ENCODE data around the gene ANAPC15. TPM values are rescaled to one million over a fixed set of nuclear protein-coding genes. Genes with fewer than 3 reads are reported as not detected.

ANAPC15 gene
- total RNA-seq, 1 experiment from 2014 or later, result 63.6 TPM

GRCh38 chr11:72067676-72068075 is 44.8 kb downstream of the ANAPC15 start:
- peak overlapping the region; percentile 96 for H3K27ac Mint-ChIP-seq (ENCODE audit: low read depth, unreplicated experiment)
- ChIA-PET POLR2A (interaction anchor here (0.7 to 15.4 kb wide), 5 partner anchors 8 to 1673 kb away, joined by 3 to 282 read pairs (median 3); partner anchors contain the start of gene NUMA1), CTCF (interaction anchor here (0.8 to 1.4 kb wide), 4 partner anchors 11 to 54 kb away, joined by 3 read pairs; partner anchors contain the start of gene ANAPC15)
- BruUV-seq (replicated peaks), result no TSS peak
- intact Hi-C loops (cut with micrococcal nuclease), result no loop called here
- peaks cover 58% of the 10 kb centered on the region for H3K4me1 Mint-ChIP-seq (ENCODE audit: insufficient read depth, unreplicated experiment)
- peak overlapping the region; percentile 38 for H3K4me3 Mint-ChIP-seq (ENCODE audit: unreplicated experiment)
- peaks cover 25% of the 10 kb centered on the region for H3K36me3 Mint-ChIP-seq (ENCODE audit: insufficient read depth, unreplicated experiment)
- no peak for TF ChIP-seq CTCF (IDR thresholded peaks at IDR 0.05; ENCODE audit: unreplicated experiment)
- no peaks in the 10 kb centered on the region for H3K27me3 Mint-ChIP-seq (ENCODE audit: insufficient read depth, unreplicated experiment)
- no peaks in the 10 kb centered on the region for H3K9me3 Mint-ChIP-seq (ENCODE audit: unreplicated experiment)
- no peak for DNase-seq (ENCODE audit: unreplicated experiment)

- Mint-ChIP-seq H3K36me3 (ENCODE audit: insufficient read depth, unreplicated experiment) (peaks cover 28% of the 10 kb centered on the region), H3K4me1 (ENCODE audit: insufficient read depth, unreplicated experiment) (peaks cover 54% of the 10 kb centered on the region), H3K4me3 (ENCODE audit: unreplicated experiment) (no peak overlapping the region), H3K9me3 (ENCODE audit: unreplicated experiment) (no peaks in the 10 kb centered on the region), H3K27me3 (ENCODE audit: insufficient read depth, unreplicated experiment) (no peaks in the 10 kb centered on the region), H3K27ac (ENCODE audit: low read depth, unreplicated experiment) (peak overlapping the region; percentile 96)
- TF ChIP-seq CTCF (IDR thresholded peaks at IDR 0.05; ENCODE audit: unreplicated experiment), result no peak
- no TSS peak for BruUV-seq (replicated peaks)
- DNase-seq (ENCODE audit: unreplicated experiment), result no peak
- POLR2A ChIA-PET, result interaction anchor here (0.7 to 15.4 kb wide), 6 partner anchors 7 to 1674 kb away, joined by 3 to 282 read pairs (median 3); partner anchors contain the start of gene NUMA1
- CTCF ChIA-PET, result interaction anchor here (0.9 to 1.5 kb wide), 5 partner anchors 11 to 364 kb away, joined by 3 to 5 read pairs (median 3); partner anchors contain the start of gene ANAPC15
- intact Hi-C loops (cut with micrococcal nuclease), result no loop called here
These were observed 45.2 kb downstream of the ANAPC15 start for GRCh38 chr11:72067266-72067665.

- H3K4me1 Mint-ChIP-seq (ENCODE audit: insufficient read depth, unreplicated experiment), result peaks cover 50% of the 10 kb centered on the region
- H3K9me3 Mint-ChIP-seq (ENCODE audit: unreplicated experiment), result no peaks in the 10 kb centered on the region
- H3K4me3 Mint-ChIP-seq (ENCODE audit: unreplicated experiment), result no peak overlapping the region
- intact Hi-C loops (cut with micrococcal nuclease), result no loop called here
- DNase-seq (ENCODE audit: unreplicated experiment), result no peak
- H3K36me3 Mint-ChIP-seq (ENCODE audit: insufficient read depth, unreplicated experiment), result peaks cover 28% of the 10 kb centered on the region
- POLR2A ChIA-PET, result interaction anchor here (0.7 to 15.4 kb wide), 5 partner anchors 7 to 1674 kb away, joined by 3 to 282 read pairs (median 3); partner anchors contain the start of gene NUMA1
- H3K27me3 Mint-ChIP-seq (ENCODE audit: insufficient read depth, unreplicated experiment), result no peaks in the 10 kb centered on the region
- CTCF ChIA-PET, result interaction anchor here (0.5 to 1.5 kb wide), 6 partner anchors 11 to 365 kb away, joined by 3 to 5 read pairs (median 3); no protein-coding TSS in a partner anchor
- peak overlapping the region; percentile 96 for H3K27ac Mint-ChIP-seq (ENCODE audit: low read depth, unreplicated experiment)
- no TSS peak for BruUV-seq (replicated peaks)
- no peak for TF ChIP-seq CTCF (IDR thresholded peaks at IDR 0.05; ENCODE audit: unreplicated experiment)
These were observed 45.6 kb downstream of the ANAPC15 start for GRCh38 chr11:72066855-72067254.

- no peaks in the 10 kb centered on the region for H3K27me3 Mint-ChIP-seq (ENCODE audit: insufficient read depth, unreplicated experiment)
- intact Hi-C loops (cut with micrococcal nuclease), result no loop called here
- BruUV-seq (replicated peaks), result no TSS peak
- peaks cover 26% of the 10 kb centered on the region for H3K36me3 Mint-ChIP-seq (ENCODE audit: insufficient read depth, unreplicated experiment)
- DNase-seq (ENCODE audit: unreplicated experiment), result no peak
- POLR2A ChIA-PET, result interaction anchor here (0.6 to 3.7 kb wide), 5 partner anchors 8 to 83 kb away, joined by 3 to 20 read pairs (median 3); no protein-coding TSS in a partner anchor
- H3K4me1 Mint-ChIP-seq (ENCODE audit: insufficient read depth, unreplicated experiment), result peaks cover 17% of the 10 kb centered on the region
- H3K9me3 Mint-ChIP-seq (ENCODE audit: unreplicated experiment), result no peaks in the 10 kb centered on the region
- no peak for TF ChIP-seq CTCF (IDR thresholded peaks at IDR 0.05; ENCODE audit: unreplicated experiment)
- CTCF ChIA-PET, result interaction anchor here (0.5 to 2.0 kb wide), 4 partner anchors 9 to 121 kb away, joined by 3 to 6 read pairs (median 4); no protein-coding TSS in a partner anchor
- H3K4me3 Mint-ChIP-seq (ENCODE audit: unreplicated experiment), result no peak overlapping the region
- H3K27ac Mint-ChIP-seq (ENCODE audit: low read depth, unreplicated experiment), result peak overlapping the region; percentile 65
These were observed 50.6 kb downstream of the ANAPC15 start for GRCh38 chr11:72061739-72062396.
